ENCODE data around the gene TRANK1.
"Not testable (repeated sequence)": the region's sequence is repeated elsewhere in the genome, so short reads cannot be mapped to it uniquely, and the experiment has no call there.

- TF ChIP-seq CTCF, EP300, POLR2A (IDR thresholded peaks at IDR 0.05): not testable (repeated sequence)
These were observed 40.8 kb downstream of the TRANK1 start for GRCh38 chr3:36904065-36904464.

Measured in upper lobe of left lung (tissue), 4 donors.